Bronchial epithelial cell (primary cell): ENCODE results near the gene SMYD3. TPM values are rescaled to one million over a fixed set of nuclear protein-coding genes. Genes with fewer than 3 reads are reported as not detected.

Source experiments
- DNase-seq: peaks from one replicate; pipeline ENCODE4 v3.0.0-alpha.2; 2010; ENCODE audit warnings: low read depth
- FAIRE-seq: peaks from 2 replicates; lab custom pipeline; 2011; peaks lifted over from hg19 to GRCh38; lab: Jason Lieb, UNC
- H3K27me3 ChIP-seq: 2 replicates; pipeline ENCODE4 v1.5.1; 2011; ENCODE audit warnings: low read length; ENCODE audit not compliant: control insufficient read depth, insufficient read depth
- H3K36me3 ChIP-seq: 2 replicates; pipeline ENCODE4 v1.5.1; 2011; ENCODE audit warnings: low read length; ENCODE audit not compliant: control insufficient read depth, insufficient read depth
- H3K4me3 ChIP-seq: 2 replicates; pipeline ENCODE4 v1.5.1; 2011; ENCODE audit warnings: mild to moderate bottlenecking, low read depth, low read length, control low read depth
- CTCF ChIP-seq: IDR thresholded peaks from 2 replicates; pipeline ENCODE4 v1.5.1; 2011; ENCODE audit warnings: mild to moderate bottlenecking, moderate library complexity, low read length, control low read depth, inconsistent platforms; ENCODE audit not compliant: insufficient read depth, severe bottlenecking
- total RNA-seq: library from RNA; depleted of rRNA; stranded (reverse); fragments of >200 nt; gene quantifications from 2 replicates; pipeline ENCODE4 v1.2.1, GENCODE V29; 2014

Gene SMYD3
- total RNA-seq, 1 donor from 2014 or later: 17.4 TPM

- FAIRE-seq: no peak
- H3K27me3 ChIP-seq: no peaks in the 10 kb centered on the region
- no peaks in the 10 kb centered on the region for H3K36me3 ChIP-seq
- no peak for DNase-seq
- TF ChIP-seq CTCF: no peak
- no peak overlapping the region for H3K4me3 ChIP-seq
Measured at GRCh38 chr1:246526915-246527314, 19.8 kb upstream of the SMYD3 start.

- no peak overlapping the region for H3K4me3 ChIP-seq
- FAIRE-seq: no peak
- H3K36me3 ChIP-seq: no peaks in the 10 kb centered on the region
- no peak for DNase-seq
- no peaks in the 10 kb centered on the region for H3K27me3 ChIP-seq
- no peak for TF ChIP-seq CTCF
Measured at GRCh38 chr1:246526380-246526779, 19.3 kb upstream of the SMYD3 start.

GRCh38 chr1:246519514-246519913, 12.4 kb upstream of the SMYD3 start:
- DNase-seq: no peak
- H3K4me3 ChIP-seq: no peak overlapping the region
- no peak for TF ChIP-seq CTCF
- no peaks in the 10 kb centered on the region for H3K27me3 ChIP-seq
- H3K36me3 ChIP-seq: no peaks in the 10 kb centered on the region
- no peak for FAIRE-seq

GRCh38 chr1:246518456-246519205, 11.6 kb upstream of the SMYD3 start:
- H3K27me3 ChIP-seq: no peaks in the 10 kb centered on the region
- FAIRE-seq: no peak
- no peak overlapping the region for H3K4me3 ChIP-seq
- no peak for TF ChIP-seq CTCF
- no peaks in the 10 kb centered on the region for H3K36me3 ChIP-seq
- no peak for DNase-seq

- FAIRE-seq (no peak), DNase-seq (no peak)
- TF ChIP-seq CTCF: no peak
- Histone ChIP-seq H3K4me3 (no peak overlapping the region), H3K27me3 (no peaks in the 10 kb centered on the region), H3K36me3 (no peaks in the 10 kb centered on the region)
Measured at GRCh38 chr1:246517391-246517790, 10.3 kb upstream of the SMYD3 start.

GRCh38 chr1:246516126-246516525, 9.0 kb upstream of the SMYD3 start:
- Histone ChIP-seq H3K27me3 (no peaks in the 10 kb centered on the region), H3K36me3 (no peaks in the 10 kb centered on the region), H3K4me3 (no peak overlapping the region)
- no peak for TF ChIP-seq CTCF
- no peak for DNase-seq
- FAIRE-seq: no peak
